Hepatocyte (in vitro differentiated cells): ENCODE data around the gene RPL41. TPM values are rescaled to one million over a fixed set of nuclear protein-coding genes. Genes with fewer than 3 reads are reported as not detected.

ENCODE experiments used
- DNase-seq: peaks from one replicate; pipeline ENCODE4 v3.0.0-alpha.2; 2016; ENCODE audit warnings: low spot score
- H2AFZ ChIP-seq: fragments of 200-600 bp; sonication (generic); 2 replicates; pipeline ENCODE4 v1.6.0; 2016; ENCODE audit warnings: antibody characterized with exemption, mild to moderate bottlenecking
- H3K27ac ChIP-seq: fragments of 200-600 bp; sonication (generic); 2 replicates; pipeline ENCODE4 v1.5.1; 2016; ENCODE audit warnings: mild to moderate bottlenecking
- H3K27me3 ChIP-seq: fragments of 200-600 bp; sonication (generic); 2 replicates; pipeline ENCODE4 v1.6.1; 2016
- H3K36me3 ChIP-seq: fragments of 200-600 bp; sonication (generic); replicated peaks from 2 replicates; pipeline ENCODE4 v1.5.1; 2016; ENCODE audit warnings: low read depth; ENCODE audit not compliant: insufficient read depth
- H3K4me1 ChIP-seq: fragments of 200-600 bp; sonication (generic); 2 replicates; pipeline ENCODE4 v1.5.1; 2016; ENCODE audit warnings: mild to moderate bottlenecking, moderate library complexity; ENCODE audit not compliant: insufficient read depth
- H3K4me2 ChIP-seq: fragments of 200-600 bp; sonication (generic); 2 replicates; pipeline ENCODE4 v1.6.0; 2016
- H3K4me3 ChIP-seq: fragments of 200-600 bp; sonication (generic); 2 replicates; pipeline ENCODE4 v1.5.1; 2016; ENCODE audit warnings: mild to moderate bottlenecking
- H3K79me2 ChIP-seq: fragments of 200-600 bp; sonication (generic); 2 replicates; pipeline ENCODE4 v1.6.0; 2017; ENCODE audit warnings: mild to moderate bottlenecking
- H3K9me2 ChIP-seq: fragments of 200-600 bp; sonication (generic); replicated peaks from 2 replicates; pipeline ENCODE4 v1.6.0; 2017; ENCODE audit warnings: mild to moderate bottlenecking; ENCODE audit not compliant: insufficient read depth
- H3K9me3 ChIP-seq: fragments of 200-600 bp; sonication (generic); 2 replicates; pipeline ENCODE4 v1.5.1; 2016; ENCODE audit warnings: low read depth, mild to moderate bottlenecking
- H4K20me1 ChIP-seq: fragments of 200-600 bp; sonication (generic); 2 replicates; pipeline ENCODE4 v1.6.0; 2016; ENCODE audit warnings: mild to moderate bottlenecking; ENCODE audit not compliant: insufficient read depth, poor library complexity, severe bottlenecking
- EZH2 ChIP-seq: fragments of 200-600 bp; sonication (generic); IDR thresholded peaks from 2 replicates; pipeline ENCODE4 v1.6.1; 2016; ENCODE audit warnings: antibody characterized with exemption, mild to moderate bottlenecking, borderline replicate concordance
- EZH2phosphoT487 ChIP-seq: fragments of 200-600 bp; sonication (generic); IDR thresholded peaks from one replicate; pipeline ENCODE4 v1.6.1; 2018; ENCODE audit warnings: antibody characterized with exemption, mild to moderate bottlenecking, low read depth, moderate library complexity; ENCODE audit not compliant: unreplicated experiment, severe bottlenecking
- WGBS: methylation state at CpG from one replicate; pipeline ENCODE4 v1.1.6; 2016; ENCODE audit warnings: low lambda C conversion rate; ENCODE audit errors: missing lambda C conversion rate; 5-methylcytosine and 5-hydroxymethylcytosine counted together
- polyA plus RNA-seq: library from polyadenylated mRNA; unstranded; fragments of >200 nt; fragmentation: Nextera tagmentation; extraction: Ambion mirVana; gene quantifications from 2 replicates; pipeline ENCODE4 v1.2.1, GENCODE V29; 2016
- total RNA-seq: library from RNA; depleted of rRNA; stranded (reverse); fragments of >200 nt; gene quantifications from 2 replicates; pipeline ENCODE4 v1.2.3, GENCODE V29; 2014
- TF ChIP-seq, protein P1 (sequence below): fragments of 200-600 bp; sonication (generic); IDR thresholded peaks from 2 replicates; pipeline ENCODE4 v1.5.1; 2016; ENCODE audit warnings: antibody characterized with exemption, mild to moderate bottlenecking; ENCODE audit not compliant: poor library complexity

RPL41 gene
- total and polyA plus RNA-seq, 2 experiments from 2014 or later: 2,240 to 2,801 TPM

DNA sequence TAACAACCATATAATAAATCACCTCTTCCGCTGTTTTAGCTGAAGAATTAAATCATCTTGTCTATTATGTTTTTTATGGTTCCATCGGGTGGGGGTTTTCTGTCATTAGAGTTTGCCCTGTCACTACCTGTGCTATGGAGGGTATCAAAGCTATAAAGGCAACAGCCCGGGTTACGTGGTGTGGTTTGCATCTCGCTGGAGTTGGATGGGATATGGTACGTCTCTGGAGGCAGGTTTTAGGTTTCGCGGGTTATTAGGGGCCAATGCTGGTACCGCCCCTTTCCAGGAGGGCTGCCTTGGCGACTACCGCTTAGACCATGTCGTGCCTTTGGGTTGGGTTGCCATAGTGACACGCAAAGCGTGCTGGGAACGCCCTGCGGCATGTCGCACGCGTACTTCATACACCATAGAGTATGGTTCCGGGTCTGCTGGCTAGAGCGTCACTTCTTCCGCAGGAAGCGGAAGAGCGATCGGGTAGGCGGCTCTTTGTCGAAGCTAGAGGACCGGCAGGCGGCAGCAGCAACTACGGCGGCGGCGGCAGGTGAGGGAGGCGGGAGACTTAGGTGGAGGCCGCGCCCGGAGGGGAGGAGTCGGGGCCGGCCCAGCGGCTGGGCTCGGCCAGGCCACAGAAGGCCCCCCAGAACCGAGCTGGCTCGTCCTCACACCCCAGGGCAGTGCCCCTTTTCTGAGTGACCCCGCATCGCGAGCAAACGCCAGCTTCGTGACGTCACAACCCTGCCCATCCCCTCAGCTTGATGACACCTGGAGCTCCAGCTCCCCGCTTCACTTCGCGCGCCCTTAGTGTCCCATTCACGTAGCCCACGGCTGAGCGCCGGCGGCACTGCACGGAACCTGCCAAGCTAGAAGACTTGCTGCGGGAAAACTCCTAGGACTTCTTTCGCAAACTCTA, 1.6 kb downstream of the RPL41 start, which contains the start of gene ZC3H10:
Gene ZC3H10 (plus strand): TSS at position 489 of the 910 bp plus-strand sequence. CDS start 2,297 bp downstream, outside the sequence.
- DNase-seq: peak; percentile 99
- Histone ChIP-seq H3K4me3 (peak within 1 kb of the TSS; percentile 49), H4K20me1 (peaks cover 2% of the 10 kb centered on the region), H3K4me2 (peak within 1 kb of the TSS; percentile 86), H2AFZ (peak within 1 kb of the TSS; percentile 41), H3K27me3 (no peaks in the 10 kb centered on the region), H3K9me3 (no peaks in the 10 kb centered on the region), H3K9me2 (no peaks in the 10 kb centered on the region), H3K36me3 (no peaks in the 10 kb centered on the region), H3K79me2 (peaks cover 12% of the 10 kb centered on the region), H3K4me1 (peaks cover 14% of the 10 kb centered on the region), H3K27ac (peak within 1 kb of the TSS; percentile 97)
- TF ChIP-seq EZH2phosphoT487 (no peak), EZH2 (no peak)
- TF ChIP-seq, protein P1, sequence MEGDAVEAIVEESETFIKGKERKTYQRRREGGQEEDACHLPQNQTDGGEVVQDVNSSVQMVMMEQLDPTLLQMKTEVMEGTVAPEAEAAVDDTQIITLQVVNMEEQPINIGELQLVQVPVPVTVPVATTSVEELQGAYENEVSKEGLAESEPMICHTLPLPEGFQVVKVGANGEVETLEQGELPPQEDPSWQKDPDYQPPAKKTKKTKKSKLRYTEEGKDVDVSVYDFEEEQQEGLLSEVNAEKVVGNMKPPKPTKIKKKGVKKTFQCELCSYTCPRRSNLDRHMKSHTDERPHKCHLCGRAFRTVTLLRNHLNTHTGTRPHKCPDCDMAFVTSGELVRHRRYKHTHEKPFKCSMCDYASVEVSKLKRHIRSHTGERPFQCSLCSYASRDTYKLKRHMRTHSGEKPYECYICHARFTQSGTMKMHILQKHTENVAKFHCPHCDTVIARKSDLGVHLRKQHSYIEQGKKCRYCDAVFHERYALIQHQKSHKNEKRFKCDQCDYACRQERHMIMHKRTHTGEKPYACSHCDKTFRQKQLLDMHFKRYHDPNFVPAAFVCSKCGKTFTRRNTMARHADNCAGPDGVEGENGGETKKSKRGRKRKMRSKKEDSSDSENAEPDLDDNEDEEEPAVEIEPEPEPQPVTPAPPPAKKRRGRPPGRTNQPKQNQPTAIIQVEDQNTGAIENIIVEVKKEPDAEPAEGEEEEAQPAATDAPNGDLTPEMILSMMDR: peak; percentile 50
- under 1% methylated on average over 60 of the region's 61 CpGs for WGBS

DNA sequence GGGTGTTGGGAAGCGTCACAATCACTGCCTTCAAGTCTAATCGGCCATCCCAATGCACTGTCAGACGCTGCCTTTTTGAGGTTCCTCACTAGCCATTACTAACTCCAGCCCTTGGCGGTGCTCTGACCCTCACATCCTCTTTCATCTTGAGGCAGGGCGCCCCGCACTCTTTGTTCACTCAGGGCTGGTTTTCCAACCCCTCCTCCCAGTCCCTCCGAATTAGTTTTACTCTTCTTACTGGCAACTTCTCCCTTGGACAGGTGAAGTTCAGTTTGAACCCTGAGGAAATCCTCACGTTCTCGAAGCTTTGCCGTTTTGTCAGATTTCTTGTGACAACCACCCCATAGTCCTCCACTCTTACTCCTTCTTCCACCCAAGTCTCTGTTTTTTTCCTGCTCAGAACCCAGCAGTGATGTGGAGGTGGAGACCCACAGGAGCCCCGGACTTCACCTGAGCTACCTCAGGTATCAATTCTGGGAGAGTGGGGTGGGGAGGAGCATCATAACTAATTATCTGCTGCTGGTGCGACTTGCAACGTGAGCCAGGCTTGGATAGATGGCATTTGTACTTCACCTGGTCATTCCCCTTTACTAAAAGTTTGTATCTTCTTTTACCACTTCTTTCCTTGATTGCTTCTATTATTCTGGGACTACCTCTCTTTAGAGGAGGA, 2.4 kb downstream of the RPL41 start:
- peaks cover 2% of the 10 kb centered on the region for H4K20me1 ChIP-seq
- TF ChIP-seq EZH2phosphoT487 (no peak), EZH2 (no peak)
- TF ChIP-seq, protein P1: no peak
- H3K9me2 ChIP-seq: no peaks in the 10 kb centered on the region
- no peak for DNase-seq
- H3K9me3 ChIP-seq: no peaks in the 10 kb centered on the region
- H3K27me3 ChIP-seq: no peaks in the 10 kb centered on the region
- 17% methylated on average over 13 of the region's 13 CpGs for WGBS
- H3K79me2 ChIP-seq: peaks cover 12% of the 10 kb centered on the region
- H2AFZ ChIP-seq: peak overlapping the region; percentile 41
- H3K4me2 ChIP-seq: peak overlapping the region; percentile 86
- H3K36me3 ChIP-seq: no peaks in the 10 kb centered on the region
- H3K4me3 ChIP-seq: peak overlapping the region; percentile 38
- peak overlapping the region; percentile 86 for H3K27ac ChIP-seq
- peaks cover 14% of the 10 kb centered on the region for H3K4me1 ChIP-seq

DNA sequence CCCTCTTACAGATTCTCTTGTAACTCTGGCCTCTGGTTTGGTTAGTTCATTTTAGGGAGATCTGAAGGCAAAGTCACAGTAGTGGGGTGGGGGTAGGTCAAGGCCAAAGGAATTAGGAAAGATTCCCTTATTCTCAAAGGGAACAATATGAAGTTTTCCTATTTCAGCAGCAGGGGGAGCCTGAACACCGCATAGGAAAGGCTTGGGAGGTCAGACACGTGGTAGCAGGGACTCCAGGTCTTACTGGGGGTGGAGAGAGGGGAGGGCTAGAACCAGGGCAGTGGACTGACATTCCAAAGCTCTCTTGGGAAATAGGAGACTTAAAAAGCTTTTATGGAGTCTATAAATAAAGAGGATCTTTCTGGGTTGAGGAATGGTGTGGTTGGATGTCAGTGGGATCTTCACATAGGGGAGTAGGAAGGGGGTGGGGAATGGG, 2.9 kb downstream of the RPL41 start:
- no peak overlapping the region for H3K4me3 ChIP-seq
- peak overlapping the region; percentile 86 for H3K27ac ChIP-seq

More for the DNA sequence above, 2.9 kb downstream of the RPL41 start:
- DNase-seq: peak; percentile 95
- H4K20me1 ChIP-seq: peaks cover 2% of the 10 kb centered on the region
- H3K9me3 ChIP-seq: no peaks in the 10 kb centered on the region
- peaks cover 12% of the 10 kb centered on the region for H3K79me2 ChIP-seq
- no peaks in the 10 kb centered on the region for H3K9me2 ChIP-seq
- 0% methylated on average over 2 of the region's 2 CpGs for WGBS
- H3K36me3 ChIP-seq: no peaks in the 10 kb centered on the region
- peak overlapping the region; percentile 86 for H3K4me2 ChIP-seq
- no peaks in the 10 kb centered on the region for H3K27me3 ChIP-seq
- TF ChIP-seq, protein P1: peak; percentile 78
- TF ChIP-seq EZH2: no peak
- no peak for TF ChIP-seq EZH2phosphoT487
- H2AFZ ChIP-seq: no peak overlapping the region
- H3K4me1 ChIP-seq: peaks cover 14% of the 10 kb centered on the region
